Measurements from ENCODE around the gene KPNA6. TPM values are rescaled to one million over a fixed set of nuclear protein-coding genes. Genes with fewer than 3 reads are reported as not detected.

KPNA6 gene
- total RNA-seq, 3 donors from 2014 or later = 82.6 to 90.0 (median 88.1) TPM

- ATAC-seq (no peak), DNase-seq (no peak)
- H3K9me3 Mint-ChIP-seq = no peaks in the 10 kb centered on the region
- peak overlapping the region; percentile 97 for H3K4me3 Mint-ChIP-seq
- H3K36me3 Mint-ChIP-seq (ENCODE audit: insufficient read depth) = peaks cover 12% of the 10 kb centered on the region
- no peaks in the 10 kb centered on the region for H3K27me3 Mint-ChIP-seq (ENCODE audit: low read depth)
- peaks cover 35% of the 10 kb centered on the region for H3K4me1 Mint-ChIP-seq (ENCODE audit: low read depth)
Observed at GRCh38 chr1:32220746-32221580, 113.1 kb downstream of the KPNA6 start.

GRCh38 chr1:32221581-32221979 is 113.7 kb downstream of the KPNA6 start:
- Mint-ChIP-seq H3K27me3 (ENCODE audit: low read depth) (no peaks in the 10 kb centered on the region), H3K9me3 (no peaks in the 10 kb centered on the region), H3K36me3 (ENCODE audit: insufficient read depth) (peaks cover 15% of the 10 kb centered on the region), H3K4me3 (peak overlapping the region; percentile 97), H3K4me1 (ENCODE audit: low read depth) (peaks cover 33% of the 10 kb centered on the region)
- no peak for DNase-seq
- no peak for ATAC-seq

GRCh38 chr1:32221980-32222755 is 114.3 kb downstream of the KPNA6 start, which contains the start of the genes EIF3I and TMEM234:
Gene EIF3I (plus strand): TSS chr1:32222407. CDS start chr1:32222442, 35 bp downstream.
Gene TMEM234 (minus strand): TSS chr1:32222353. CDS start chr1:32222322, 31 bp downstream.
- peaks cover 15% of the 10 kb centered on the region for H3K36me3 Mint-ChIP-seq (ENCODE audit: insufficient read depth)
- peak within 1 kb of the TSS; percentile 97 for H3K4me3 Mint-ChIP-seq
- peak; percentile 87 for DNase-seq
- peaks cover 32% of the 10 kb centered on the region for H3K4me1 Mint-ChIP-seq (ENCODE audit: low read depth)
- H3K9me3 Mint-ChIP-seq = no peaks in the 10 kb centered on the region
- no peaks in the 10 kb centered on the region for H3K27me3 Mint-ChIP-seq (ENCODE audit: low read depth)
- peak; percentile 96 for ATAC-seq

- ATAC-seq = no peak
- no peaks in the 10 kb centered on the region for H3K27me3 Mint-ChIP-seq (ENCODE audit: low read depth)
- H3K9me3 Mint-ChIP-seq = no peaks in the 10 kb centered on the region
- no peak for DNase-seq
- H3K36me3 Mint-ChIP-seq (ENCODE audit: insufficient read depth) = peaks cover 30% of the 10 kb centered on the region
- H3K4me1 Mint-ChIP-seq (ENCODE audit: low read depth) = peaks cover 35% of the 10 kb centered on the region
- peak overlapping the region; percentile 97 for H3K4me3 Mint-ChIP-seq
Observed at GRCh38 chr1:32223683-32224082, 115.8 kb downstream of the KPNA6 start.

GRCh38 chr1:32224285-32224684 is 116.4 kb downstream of the KPNA6 start:
- ATAC-seq (no peak), DNase-seq (no peak)
- no peaks in the 10 kb centered on the region for H3K27me3 Mint-ChIP-seq (ENCODE audit: low read depth)
- peaks cover 35% of the 10 kb centered on the region for H3K4me1 Mint-ChIP-seq (ENCODE audit: low read depth)
- no peaks in the 10 kb centered on the region for H3K9me3 Mint-ChIP-seq
- H3K4me3 Mint-ChIP-seq = peak overlapping the region; percentile 97
- peaks cover 36% of the 10 kb centered on the region for H3K36me3 Mint-ChIP-seq (ENCODE audit: insufficient read depth)

Other genes starting within 250 kb of the KPNA6 start
- 100 to 1,000 TPM; 294 to 337 (median 297) TPM for gene PTP4A2, start 169.7 kb upstream of the KPNA6 start, total RNA-seq
- 100 to 1,000 TPM; 186 to 191 (median 187) TPM for gene KHDRBS1, start 94.2 kb upstream of the KPNA6 start, total RNA-seq
- gene TMEM39B, start 35.1 kb upstream of the KPNA6 start, total RNA-seq = 10 to 100 TPM; 26.9 to 30.4 (median 27.8) TPM
- gene TXLNA, start 71.6 kb downstream of the KPNA6 start, total RNA-seq = 10 to 100 TPM; 80.7 to 86.6 (median 86.0) TPM
- 10 to 100 TPM in 1 of 3 donors, 1 to 10 TPM in 2; 6.7 to 10.0 (median 7.8) TPM for gene CCDC28B, start 92.5 kb downstream of the KPNA6 start, total RNA-seq
- gene IQCC, start 97.6 kb downstream of the KPNA6 start, total RNA-seq = 1 to 10 TPM; 2.2 to 3.0 (median 2.9) TPM
- gene DCDC2B, start 101.0 kb downstream of the KPNA6 start, total RNA-seq = not detected
- 1 to 10 TPM; 8.0 to 9.2 (median 8.2) TPM for gene TMEM234, start 114.3 kb downstream of the KPNA6 start, total RNA-seq
- 100 to 1,000 TPM; 404 to 436 (median 434) TPM for gene EIF3I, start 114.4 kb downstream of the KPNA6 start, total RNA-seq
- under 1 TPM in 1 of 3 donors, not detected in 2; 0.25 TPM for gene FAM167B, start 139.2 kb downstream of the KPNA6 start, total RNA-seq
- gene LCK, start 143.2 kb downstream of the KPNA6 start, total RNA-seq = 100 to 1,000 TPM; 187 to 238 (median 237) TPM
- 100 to 1,000 TPM; 168 to 177 (median 173) TPM for gene HDAC1, start 184.0 kb downstream of the KPNA6 start, total RNA-seq
- gene MARCKSL1, start 228.2 kb downstream of the KPNA6 start, total RNA-seq = 10 to 100 TPM; 25.3 to 33.5 (median 27.8) TPM